HG02938 (cell line): ENCODE results near the gene KIAA0825.
"Not testable (repeated sequence)": the region's sequence is repeated elsewhere in the genome, so short reads cannot be mapped to it uniquely, and the experiment has no call there.

Source experiments
- ATAC-seq: cut with Tn5 transposase; IDR thresholded peaks from one replicate; pipeline ENCODE4 v1.9.1; 2021; ENCODE audit warnings: mild to moderate bottlenecking, moderate library complexity; ENCODE audit not compliant: unreplicated experiment

Gene KIAA0825

GRCh38 chr5:94388773-94389514, 229.5 kb downstream of the KIAA0825 start:
- ATAC-seq = no peak

DNA sequence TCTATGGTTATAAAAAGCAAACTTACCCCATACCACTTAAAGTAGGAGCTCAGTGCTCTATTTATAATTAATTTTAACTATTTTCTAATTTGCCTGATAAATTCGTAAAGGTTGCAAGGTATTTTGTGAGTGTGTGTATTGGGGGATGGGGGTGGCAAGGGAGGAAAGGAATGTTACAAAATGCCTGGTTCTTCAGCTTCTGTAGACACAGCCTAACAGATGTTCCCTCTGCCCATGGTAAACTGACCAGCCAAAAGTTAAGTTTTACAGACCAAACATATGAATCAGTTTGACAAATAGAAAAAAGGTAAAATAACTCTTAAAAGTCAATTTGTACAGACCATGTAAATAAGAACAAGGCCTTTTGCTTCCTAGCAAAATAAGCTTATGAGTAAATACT, 232.6 kb downstream of the KIAA0825 start:
- ATAC-seq = no peak

DNA sequence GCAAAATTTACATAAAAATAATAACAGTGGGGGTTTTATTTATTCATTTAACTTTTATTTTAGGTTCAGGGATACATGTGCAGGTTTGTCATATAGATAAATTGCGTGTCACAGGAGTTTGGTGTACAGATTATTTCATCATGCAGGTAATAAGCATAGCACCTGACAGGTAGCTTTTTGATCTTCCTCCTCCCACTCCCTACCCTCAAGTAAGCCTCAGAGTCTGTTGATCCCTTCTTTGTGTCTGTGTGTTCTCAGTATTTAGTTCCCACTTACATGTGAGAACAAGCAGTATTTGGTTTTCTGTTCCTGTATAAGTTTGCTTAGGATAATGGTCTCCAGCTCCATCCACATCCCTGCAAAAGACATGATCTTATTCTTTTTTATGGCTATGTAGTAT, 240.3 kb downstream of the KIAA0825 start:
- ATAC-seq = no peak

GRCh38 chr5:94376672-94377345, 241.6 kb downstream of the KIAA0825 start:
- ATAC-seq = no peak

GRCh38 chr5:94375801-94376200, 242.6 kb downstream of the KIAA0825 start:
- no peak for ATAC-seq

DNA sequence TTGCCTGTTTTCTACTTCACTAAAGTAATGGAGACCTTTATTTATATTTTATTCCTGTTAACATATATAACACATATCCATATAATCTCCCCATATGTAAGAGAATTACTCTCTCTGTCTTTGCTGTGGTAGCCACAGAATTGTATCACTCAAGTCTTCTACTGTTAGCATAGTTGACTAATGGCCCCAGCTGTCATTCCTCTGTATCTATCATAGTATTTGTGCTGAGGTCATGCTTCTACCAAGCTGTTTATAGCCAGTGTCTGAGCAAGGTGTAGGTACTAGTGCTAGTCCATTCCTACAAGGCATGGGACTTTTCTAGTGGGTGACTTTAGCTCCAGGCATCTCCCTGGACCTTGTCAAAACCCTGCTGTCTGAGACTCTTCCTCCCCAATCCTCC, 244.1 kb downstream of the KIAA0825 start:
- no peak for ATAC-seq

GRCh38 chr5:94367900-94368299, 250.5 kb downstream of the KIAA0825 start:
- no peak for ATAC-seq

GRCh38 chr5:94366811-94367210, 251.6 kb downstream of the KIAA0825 start:
- no peak for ATAC-seq

GRCh38 chr5:94362857-94363256, 255.5 kb downstream of the KIAA0825 start:
- no peak for ATAC-seq

- ATAC-seq = no peak
These were observed 256.3 kb downstream of the KIAA0825 start for GRCh38 chr5:94361832-94362796.

DNA sequence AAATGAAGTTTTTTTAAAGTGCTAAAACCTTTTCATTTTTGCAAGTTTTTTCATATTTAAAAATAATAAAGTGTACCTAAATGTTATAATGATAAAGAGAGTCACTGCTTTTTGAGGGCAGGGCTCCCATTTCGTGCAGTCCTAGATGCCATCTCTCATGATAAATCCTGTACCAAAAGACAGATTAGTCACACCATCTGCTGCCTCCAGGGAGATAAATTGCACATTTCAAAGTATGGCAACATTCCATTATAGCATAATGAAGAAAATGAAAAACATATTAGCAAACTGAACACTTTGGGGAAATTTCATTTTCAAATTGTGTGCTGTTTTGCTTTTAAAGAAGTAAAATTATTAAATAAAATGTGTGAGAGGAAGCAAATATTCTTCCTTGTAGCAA, 257.2 kb downstream of the KIAA0825 start:
- no peak for ATAC-seq

- ATAC-seq = no peak
These were observed 257.8 kb downstream of the KIAA0825 start for GRCh38 chr5:94360382-94361130.

DNA sequence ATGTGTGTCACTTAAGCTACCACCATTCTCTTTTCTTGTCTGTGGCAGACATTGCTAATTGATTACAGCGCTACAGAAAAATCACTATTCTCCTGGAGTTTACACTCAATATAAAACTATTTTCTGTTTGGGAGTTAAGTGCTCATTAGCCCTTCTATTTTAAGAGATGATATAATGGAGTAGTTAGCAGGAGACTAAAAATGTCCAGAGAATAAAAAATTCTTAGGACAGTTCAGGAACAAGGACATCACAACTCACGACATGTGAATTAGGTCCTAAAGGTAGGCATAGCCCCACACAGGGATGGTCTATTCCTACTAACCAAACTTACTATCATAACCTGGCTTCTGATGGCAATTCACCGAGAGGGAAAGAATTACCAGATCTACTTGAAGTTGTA, 258.5 kb downstream of the KIAA0825 start:
- no peak for ATAC-seq

DNA sequence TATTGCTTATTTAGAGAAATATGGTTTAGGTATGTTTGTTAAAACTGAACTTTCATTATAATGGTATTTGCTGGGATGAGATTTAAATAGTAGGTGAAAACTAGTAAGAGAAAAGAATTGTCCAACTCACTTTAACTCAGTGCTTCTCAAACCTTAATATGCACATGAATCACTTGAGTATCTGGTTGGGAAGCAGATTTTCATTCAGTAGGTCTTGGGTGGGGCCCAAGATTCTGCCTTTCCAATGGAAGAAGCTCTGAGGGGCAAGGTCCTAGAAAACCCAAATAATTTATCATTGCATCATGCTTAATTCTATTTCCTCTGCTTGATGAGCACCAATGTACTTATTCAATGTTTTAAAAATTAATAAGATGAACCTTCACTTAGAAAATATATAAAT, 262.6 kb downstream of the KIAA0825 start:
- no peak for ATAC-seq

DNA sequence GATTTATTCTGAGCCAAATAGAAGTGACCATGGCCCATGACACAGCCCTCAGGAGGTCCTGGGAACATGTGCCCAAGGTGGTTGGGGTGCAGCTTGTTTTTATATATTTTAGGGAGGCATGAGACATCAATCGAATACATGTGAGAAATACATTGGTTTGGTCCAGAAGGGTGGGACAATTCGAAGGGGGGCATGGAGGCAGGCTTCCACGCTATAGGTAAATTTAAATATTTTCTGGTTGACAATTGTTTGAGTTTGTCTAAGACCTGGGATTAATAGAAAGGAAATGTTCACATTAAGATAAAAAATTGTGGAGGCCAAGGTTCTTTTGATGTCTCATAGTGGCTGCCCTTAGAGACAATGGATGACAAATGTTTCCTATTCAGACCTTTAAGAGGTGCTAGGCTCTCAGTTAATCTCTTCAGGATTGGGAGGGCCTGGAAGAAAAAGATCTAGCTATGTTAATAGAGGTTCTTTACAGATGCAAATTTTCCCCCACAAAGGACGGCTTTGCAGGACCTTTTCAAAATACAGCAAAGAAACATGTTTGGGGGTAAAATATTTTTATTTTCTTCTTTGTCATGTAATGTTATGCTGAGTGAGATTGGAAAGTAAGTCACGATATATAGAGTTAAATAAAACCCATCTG, 263.4 kb downstream of the KIAA0825 start:
- ATAC-seq = not testable (repeated sequence)

DNA sequence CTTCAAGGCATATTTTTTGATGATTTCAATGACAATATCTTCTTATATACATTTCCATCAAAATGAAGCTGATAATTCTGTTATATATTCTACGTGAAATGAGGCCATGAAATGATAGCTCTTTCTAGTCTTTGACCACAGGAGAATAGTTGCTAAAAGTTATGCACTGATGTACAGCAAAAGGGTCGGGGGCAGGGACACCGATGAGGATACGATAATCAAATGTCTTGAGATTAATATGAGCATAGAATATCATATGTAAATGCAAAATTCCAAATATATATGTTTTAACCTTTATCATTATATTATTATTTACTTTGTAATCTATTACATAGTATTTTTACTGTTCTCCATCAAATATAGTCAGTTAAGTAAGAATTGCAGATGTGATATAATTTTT, 264.8 kb downstream of the KIAA0825 start:
- ATAC-seq = no peak

DNA sequence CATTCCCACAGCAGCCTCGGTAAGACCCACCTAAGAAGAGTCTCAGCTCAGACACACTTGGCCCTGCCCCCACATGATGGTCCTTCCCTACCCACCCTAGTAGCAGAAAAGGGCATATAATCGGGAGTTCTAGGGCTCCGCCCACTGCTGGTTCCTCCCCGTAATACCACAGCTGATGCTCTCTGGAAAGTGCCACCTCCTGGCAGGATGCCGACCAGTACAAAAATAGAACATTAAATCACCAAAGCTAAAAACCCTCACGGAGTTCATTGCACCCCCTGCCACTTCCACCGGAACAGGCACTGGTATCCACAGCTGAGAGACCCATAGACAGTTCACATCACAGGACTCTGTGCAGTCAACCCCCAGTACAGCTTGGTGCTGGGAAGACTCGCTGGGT, 271.3 kb downstream of the KIAA0825 start:
- ATAC-seq = no peak

GRCh38 chr5:94345257-94345656, 273.1 kb downstream of the KIAA0825 start:
- no peak for ATAC-seq

DNA sequence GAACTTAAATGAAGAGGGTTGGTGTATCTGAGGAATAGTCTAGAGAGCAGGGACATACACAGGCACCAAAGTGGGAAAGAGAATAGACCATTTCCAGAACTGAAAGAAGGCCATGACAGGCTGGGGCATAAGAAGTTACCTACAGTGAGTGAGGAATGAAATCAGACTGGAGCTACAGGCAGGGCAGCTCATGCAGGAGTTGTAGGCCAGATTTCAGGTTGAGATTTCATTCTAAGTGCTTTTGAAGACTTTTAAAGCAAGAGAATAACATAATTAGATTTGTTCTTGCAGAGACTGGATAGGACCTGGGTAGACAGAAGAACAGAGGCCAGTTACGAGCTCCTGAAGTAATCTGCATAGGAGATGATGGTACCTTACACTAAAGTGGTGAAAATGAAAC, 280.8 kb downstream of the KIAA0825 start:
- ATAC-seq = no peak

GRCh38 chr5:94335936-94336335, 282.5 kb downstream of the KIAA0825 start:
- no peak for ATAC-seq
